Cardiac muscle cell (in vitro differentiated cells and primary cell): Measurements from ENCODE around the gene TRMT61A. TPM values are rescaled to one million over a fixed set of nuclear protein-coding genes. Genes with fewer than 3 reads are reported as not detected.

Experiments used
- DNase-seq, 2 donors: peaks; one replicate each; pipeline versions ENCODE4 v3.0.0 to v3.0.0-alpha.2; 2010 to 2017; ENCODE audit warnings: low read depth in 1 of 2, low spot score in 1 of 2
- H3K27ac ChIP-seq: fragments of 200-600 bp; sonication (generic); 2 replicates; pipeline ENCODE4 v1.5.1; 2016
- H3K27me3 ChIP-seq: fragments of 200-600 bp; sonication (generic); 2 replicates; pipeline ENCODE4 v1.6.0; 2016; ENCODE audit warnings: control low read depth
- H3K36me3 ChIP-seq: fragments of 200-600 bp; sonication (generic); 2 replicates; pipeline ENCODE4 v1.5.1; 2016; ENCODE audit warnings: control low read depth
- H3K4me1 ChIP-seq: fragments of 200-600 bp; sonication (generic); 2 replicates; pipeline ENCODE4 v1.8.1; 2017; ENCODE audit warnings: low read depth, mild to moderate bottlenecking, mixed run types
- H3K4me3 ChIP-seq: fragments of 200-600 bp; sonication (generic); 2 replicates; pipeline ENCODE4 v1.5.1; 2016; ENCODE audit warnings: mild to moderate bottlenecking
- H3K9me3 ChIP-seq: fragments of 200-600 bp; sonication (generic); 2 replicates; pipeline ENCODE4 v1.5.1; 2017; ENCODE audit warnings: low read depth, mild to moderate bottlenecking, control low read depth
- polyA plus RNA-seq: library from polyadenylated mRNA; unstranded; fragments of >200 nt; fragmentation: Nextera tagmentation; extraction: Ambion mirVana; gene quantifications from 2 replicates; pipeline ENCODE4 v1.2.1, GENCODE V29; 2016
- total RNA-seq: library from RNA; depleted of rRNA; stranded (reverse); fragments of >200 nt; gene quantifications from 2 replicates; pipeline ENCODE4 v1.2.3, GENCODE V29; 2016
- TF ChIP-seq, protein P1 (sequence below): IDR thresholded peaks from 2 replicates; pipeline ENCODE4 v1.5.1; 2012; ENCODE audit warnings: low read depth, mild to moderate bottlenecking, low read length

TRMT61A gene
- total and polyA plus RNA-seq, 2 experiments from 2014 or later: 7.4 to 7.5 TPM

DNA sequence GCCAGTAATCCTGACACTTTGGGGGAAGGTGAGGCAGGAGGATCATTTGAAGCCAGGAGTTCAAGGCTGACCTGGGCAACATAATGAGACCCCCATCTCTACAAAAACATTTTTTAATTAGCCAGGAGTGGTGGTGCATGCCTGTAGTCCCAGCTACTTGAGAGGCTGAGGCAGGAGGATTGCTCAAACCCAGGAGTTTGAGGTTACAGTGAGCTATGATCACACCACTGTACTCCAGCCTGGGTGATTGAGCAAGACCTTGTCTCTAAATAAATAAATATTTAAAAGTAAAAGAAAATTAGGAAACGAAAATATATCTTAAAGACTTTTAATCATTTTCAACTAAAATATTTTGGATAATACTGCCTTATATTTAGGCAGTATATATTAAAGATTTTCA, 32.2 kb upstream of the TRMT61A start:
- H3K36me3 ChIP-seq: peaks cover 40% of the 10 kb centered on the region
- DNase-seq: peak in 1 of 2 donors; percentile 30
- H3K27ac ChIP-seq: no peak overlapping the region
- no peak overlapping the region for H3K4me3 ChIP-seq
- no peaks in the 10 kb centered on the region for H3K27me3 ChIP-seq
- H3K9me3 ChIP-seq: no peaks in the 10 kb centered on the region
- no peaks in the 10 kb centered on the region for H3K4me1 ChIP-seq
- TF ChIP-seq, protein P1, sequence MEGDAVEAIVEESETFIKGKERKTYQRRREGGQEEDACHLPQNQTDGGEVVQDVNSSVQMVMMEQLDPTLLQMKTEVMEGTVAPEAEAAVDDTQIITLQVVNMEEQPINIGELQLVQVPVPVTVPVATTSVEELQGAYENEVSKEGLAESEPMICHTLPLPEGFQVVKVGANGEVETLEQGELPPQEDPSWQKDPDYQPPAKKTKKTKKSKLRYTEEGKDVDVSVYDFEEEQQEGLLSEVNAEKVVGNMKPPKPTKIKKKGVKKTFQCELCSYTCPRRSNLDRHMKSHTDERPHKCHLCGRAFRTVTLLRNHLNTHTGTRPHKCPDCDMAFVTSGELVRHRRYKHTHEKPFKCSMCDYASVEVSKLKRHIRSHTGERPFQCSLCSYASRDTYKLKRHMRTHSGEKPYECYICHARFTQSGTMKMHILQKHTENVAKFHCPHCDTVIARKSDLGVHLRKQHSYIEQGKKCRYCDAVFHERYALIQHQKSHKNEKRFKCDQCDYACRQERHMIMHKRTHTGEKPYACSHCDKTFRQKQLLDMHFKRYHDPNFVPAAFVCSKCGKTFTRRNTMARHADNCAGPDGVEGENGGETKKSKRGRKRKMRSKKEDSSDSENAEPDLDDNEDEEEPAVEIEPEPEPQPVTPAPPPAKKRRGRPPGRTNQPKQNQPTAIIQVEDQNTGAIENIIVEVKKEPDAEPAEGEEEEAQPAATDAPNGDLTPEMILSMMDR: no peak

DNA sequence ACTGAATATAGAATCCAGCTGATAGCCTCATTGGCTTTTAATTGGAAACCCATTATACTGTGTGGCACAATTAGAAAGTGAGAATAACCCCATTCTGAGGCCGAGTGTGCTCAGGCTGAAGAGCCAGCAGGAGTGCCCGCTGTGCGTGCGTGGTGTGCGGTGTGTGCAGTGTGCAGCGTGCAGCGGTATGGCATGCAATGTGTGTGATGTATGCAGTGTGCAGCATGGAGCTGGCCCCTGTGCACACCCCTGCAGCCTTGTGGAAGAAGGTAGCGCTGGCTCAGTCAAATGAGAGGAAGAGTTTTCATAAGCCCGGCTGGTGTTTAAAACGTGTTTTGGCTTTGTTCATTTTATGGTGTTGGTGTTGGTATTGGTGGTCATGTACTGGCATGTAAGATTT, 29.3 kb upstream of the TRMT61A start:
- TF ChIP-seq, protein P1: no peak
- peak overlapping the region; percentile 6 for H3K27ac ChIP-seq
- H3K36me3 ChIP-seq: peaks cover 47% of the 10 kb centered on the region
- no peaks in the 10 kb centered on the region for H3K27me3 ChIP-seq
- DNase-seq: no peak
- H3K9me3 ChIP-seq: no peaks in the 10 kb centered on the region
- no peak overlapping the region for H3K4me3 ChIP-seq
- no peaks in the 10 kb centered on the region for H3K4me1 ChIP-seq

GRCh38 chr14:103500148-103500990, 28.6 kb upstream of the TRMT61A start:
- Histone ChIP-seq H3K4me1 (no peaks in the 10 kb centered on the region), H3K36me3 (peaks cover 43% of the 10 kb centered on the region), H3K4me3 (no peak overlapping the region), H3K27me3 (no peaks in the 10 kb centered on the region), H3K9me3 (no peaks in the 10 kb centered on the region), H3K27ac (peak overlapping the region; percentile 6)
- TF ChIP-seq, protein P1: peak; percentile 97
- peak; percentile 91 to 94 for DNase-seq

DNA sequence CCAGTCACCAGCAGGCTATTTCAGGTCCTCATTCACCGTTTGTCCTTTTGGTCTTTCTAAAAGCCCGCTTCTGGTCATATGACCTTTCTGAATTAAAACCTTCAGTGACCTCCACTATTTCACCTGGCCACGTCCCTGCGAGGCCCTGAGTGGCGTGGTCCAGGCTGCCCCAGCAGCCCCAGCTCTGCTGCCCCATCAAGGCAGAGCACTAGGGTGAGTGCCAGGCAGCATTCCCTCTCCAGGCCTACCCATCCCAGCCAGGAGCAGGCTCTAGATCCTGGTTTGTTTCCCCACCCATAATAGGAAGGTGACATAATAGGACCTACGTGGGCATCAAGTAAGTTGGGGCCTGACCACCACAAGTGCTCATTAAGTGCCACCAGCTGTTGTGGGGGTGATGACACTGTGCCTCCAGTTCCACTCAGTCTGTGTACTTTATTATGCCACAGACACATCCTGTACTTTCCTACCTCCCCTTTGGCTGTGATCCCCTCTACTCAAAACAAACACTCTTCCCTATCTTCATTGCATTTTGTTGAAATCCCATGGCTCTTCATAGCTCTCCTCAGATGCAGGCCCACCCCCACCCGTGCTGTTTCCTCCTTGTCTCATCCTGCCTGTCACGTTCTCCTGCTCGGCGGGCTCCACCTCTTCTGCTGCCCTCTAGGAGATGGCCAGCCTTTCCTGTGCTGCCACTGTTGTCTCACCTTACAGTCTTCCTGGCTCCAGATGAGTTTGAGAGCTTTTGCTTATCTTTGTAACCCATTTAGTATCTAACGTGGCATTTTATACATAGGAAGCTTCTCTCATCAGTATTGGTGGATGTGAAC, 27.7 kb upstream of the TRMT61A start:
- no peaks in the 10 kb centered on the region for H3K9me3 ChIP-seq
- no peak overlapping the region for H3K4me3 ChIP-seq
- TF ChIP-seq, protein P1: no peak
- DNase-seq: no peak
- no peak overlapping the region for H3K27ac ChIP-seq
- H3K4me1 ChIP-seq: no peaks in the 10 kb centered on the region
- no peaks in the 10 kb centered on the region for H3K27me3 ChIP-seq
- H3K36me3 ChIP-seq: peaks cover 45% of the 10 kb centered on the region

DNA sequence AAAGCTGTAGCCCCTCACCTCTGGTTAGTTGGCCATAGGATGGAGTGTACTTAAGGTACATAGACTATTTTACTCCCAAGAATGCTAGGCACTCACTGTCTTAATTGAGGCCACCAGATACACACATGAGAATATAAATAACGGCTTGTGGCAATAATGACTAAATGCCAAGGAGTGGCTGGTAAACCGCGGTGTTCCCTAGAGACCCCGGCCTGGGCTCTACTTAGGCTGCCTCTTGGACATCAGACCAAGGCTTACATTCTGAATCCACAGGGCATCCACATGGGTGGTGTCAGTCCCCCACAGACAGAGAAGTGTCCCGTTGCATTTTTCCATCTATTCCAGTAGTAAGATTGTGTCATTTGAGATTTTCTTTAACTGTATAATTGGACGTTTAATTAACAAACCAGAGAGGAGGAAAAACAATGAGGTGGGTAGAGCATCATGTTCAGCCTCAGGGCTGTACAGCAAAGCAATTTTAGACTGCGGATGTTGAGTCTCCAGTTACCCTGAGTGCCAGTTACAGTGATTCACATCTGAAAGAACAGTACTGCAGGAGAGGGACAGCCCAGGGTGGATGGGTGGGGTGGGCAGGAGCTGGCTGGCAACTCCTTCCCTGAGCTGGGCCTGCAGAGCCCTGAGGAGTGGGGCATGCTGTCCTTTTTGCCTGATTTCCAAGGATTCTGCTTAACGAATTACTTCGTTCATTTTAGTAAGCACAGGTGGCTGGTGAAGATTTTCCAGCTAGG, 26.9 kb upstream of the TRMT61A start:
- H3K27me3 ChIP-seq: no peaks in the 10 kb centered on the region
- H3K9me3 ChIP-seq: no peaks in the 10 kb centered on the region
- H3K27ac ChIP-seq: no peak overlapping the region
- H3K4me3 ChIP-seq: no peak overlapping the region
- H3K36me3 ChIP-seq: peaks cover 40% of the 10 kb centered on the region
- no peak for DNase-seq
- TF ChIP-seq, protein P1: no peak
- H3K4me1 ChIP-seq: no peaks in the 10 kb centered on the region
